Measurements from ENCODE around the gene DDX52.

- TF ChIP-seq CTCF (IDR thresholded peaks at IDR 0.05; ENCODE audit: low read depth, low read length, poor library complexity, severe bottlenecking) (no peak), EZH2phosphoT487 (IDR thresholded peaks at IDR 0.05; ENCODE audit: borderline replicate concordance, low read length) (no peak)
These were observed 34.8 kb upstream of the DDX52 start for GRCh38 chr17:37678036-37678435.
